Right lobe of liver (tissue), 6 donors: ENCODE data around the gene VARS2. TPM values are rescaled to one million over a fixed set of nuclear protein-coding genes. Genes with fewer than 3 reads are reported as not detected.
"Not testable (repeated sequence)": the region's sequence is repeated elsewhere in the genome, so short reads cannot be mapped to it uniquely, and the experiment has no call there.

Experiments
- ATAC-seq, 4 donors: fragments of 200-7000 bp; cut with Tn5 transposase; one replicate each; pipeline ENCODE4 v1.9.1; 2020; ENCODE audit warnings: mild to moderate bottlenecking in 4 of 4, moderate library complexity in 4 of 4
- DNase-seq, 3 donors: peaks; one replicate each; pipeline ENCODE4 v3.0.0-alpha.2; 2020
- H3K27ac ChIP-seq, 3 donors: fragments of 200-600 bp; one replicate each; pipeline ENCODE4 v1.8.0; 2022
- H3K27me3 ChIP-seq, 2 donors: fragments of 200-600 bp; one replicate each; pipeline ENCODE4 v1.8.0; 2022
- H3K36me3 ChIP-seq, 4 donors: fragments of 200-600 bp; sonication (generic) in 1 of 4; one replicate each; pipeline versions ENCODE4 v1.5.1 to v1.8.0; 2017 to 2022; ENCODE audit warnings: control low read depth in 1 of 4
- H3K4me1 ChIP-seq, 4 donors: fragments of 200-600 bp; sonication (generic) in 1 of 4; one replicate each; pipeline versions ENCODE4 v1.5.1 to v1.8.0; 2017 to 2022; ENCODE audit warnings: control low read depth in 1 of 4
- H3K4me3 ChIP-seq, 3 donors: fragments of 200-600 bp; one replicate each; pipeline ENCODE4 v1.8.0; 2022
- H3K9me3 ChIP-seq, 4 donors: fragments of 200-600 bp; sonication (generic) in 1 of 4; one replicate each; pipeline versions ENCODE4 v1.5.1 to v1.8.0; 2017 to 2022; ENCODE audit warnings: control low read depth in 1 of 4
- POLR2A ChIP-seq: fragments of 450-650 bp; IDR thresholded peaks from one replicate; pipeline ENCODE4 v1.6.1; 2017; ENCODE audit warnings: antibody characterized with exemption, mild to moderate bottlenecking
- WGBS: methylation state at CpG from one replicate; pipeline ENCODE4 v1.1.6; 2018; ENCODE audit warnings: low coverage, low lambda C conversion rate; ENCODE audit not compliant: insufficient coverage; ENCODE audit errors: missing lambda C conversion rate; 5-methylcytosine and 5-hydroxymethylcytosine counted together
- intact Hi-C, 2 donors: fragments of 100-400 bp; cut with DNase I; formaldehyde crosslinking; loops; one replicate each; pipeline versions ENCODE4 v1.11.2 to v1.14.1; 2022
- total RNA-seq, 6 experiments: library from RNA; depleted of rRNA in 2 of 6; stranded (reverse); fragments of >200 nt in 2 of 6; fragmentation: NEBNext Ultra II Directional in 3 of 6; extraction: Animal tissue kit (Norgen Biotek cat#: 25700) in 3 of 6; gene quantifications; one replicate each; pipeline versions ENCODE4 v1.1.0 to v1.2.4, GENCODE V29; 2016 to 2023
- TF ChIP-seq, protein P1 (sequence below), 4 donors: fragments of 200-600 bp in 3 of 4; fragments of 450-650 bp in 1 of 4; IDR thresholded peaks; one replicate each; pipeline versions ENCODE4 v1.5.1 to v1.8.0; 2016 to 2022; ENCODE audit warnings: antibody characterized with exemption in 4 of 4, mild to moderate bottlenecking in 2 of 4
- donor health status: DM: no; HTN: yes; CAD: no.
- donor health status: DM: no; HTN: no; CAD: no.
- donor health status: DM: no; HTN: no; CAD: no.
- donor health status: DM: no; HTN: yes; CAD: no.
- donor health status: DM: no; HTN: yes; CAD: no.

VARS2 gene
- total RNA-seq, 6 experiments from 2014 or later: 21.5 to 36.1 (median 25.9) TPM

- H3K36me3 ChIP-seq: no peaks in the 10 kb centered on the region
- H3K4me1 ChIP-seq: no peaks in the 10 kb centered on the region
- H3K9me3 ChIP-seq: no peaks in the 10 kb centered on the region
- 92% methylated on average over 4 of the region's 4 CpGs for WGBS
- intact Hi-C loops: no loop called here
- TF ChIP-seq POLR2A: no peak
- TF ChIP-seq, protein P1, sequence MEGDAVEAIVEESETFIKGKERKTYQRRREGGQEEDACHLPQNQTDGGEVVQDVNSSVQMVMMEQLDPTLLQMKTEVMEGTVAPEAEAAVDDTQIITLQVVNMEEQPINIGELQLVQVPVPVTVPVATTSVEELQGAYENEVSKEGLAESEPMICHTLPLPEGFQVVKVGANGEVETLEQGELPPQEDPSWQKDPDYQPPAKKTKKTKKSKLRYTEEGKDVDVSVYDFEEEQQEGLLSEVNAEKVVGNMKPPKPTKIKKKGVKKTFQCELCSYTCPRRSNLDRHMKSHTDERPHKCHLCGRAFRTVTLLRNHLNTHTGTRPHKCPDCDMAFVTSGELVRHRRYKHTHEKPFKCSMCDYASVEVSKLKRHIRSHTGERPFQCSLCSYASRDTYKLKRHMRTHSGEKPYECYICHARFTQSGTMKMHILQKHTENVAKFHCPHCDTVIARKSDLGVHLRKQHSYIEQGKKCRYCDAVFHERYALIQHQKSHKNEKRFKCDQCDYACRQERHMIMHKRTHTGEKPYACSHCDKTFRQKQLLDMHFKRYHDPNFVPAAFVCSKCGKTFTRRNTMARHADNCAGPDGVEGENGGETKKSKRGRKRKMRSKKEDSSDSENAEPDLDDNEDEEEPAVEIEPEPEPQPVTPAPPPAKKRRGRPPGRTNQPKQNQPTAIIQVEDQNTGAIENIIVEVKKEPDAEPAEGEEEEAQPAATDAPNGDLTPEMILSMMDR (IDR thresholded peaks at IDR 0.05): no peak
- ATAC-seq (no peak), DNase-seq (peak in 1 of 3 donors; percentile 13)
- H3K27ac ChIP-seq: no peak overlapping the region
- no peak overlapping the region for H3K4me3 ChIP-seq
- H3K27me3 ChIP-seq: no peaks in the 10 kb centered on the region
Measured at GRCh38 chr6:30903236-30903635, 10.8 kb upstream of the VARS2 start.

GRCh38 chr6:30907290-30907757 is 6.7 kb upstream of the VARS2 start:
- H3K9me3 ChIP-seq, H3K4me1 ChIP-seq, H3K27me3 ChIP-seq, intact Hi-C loops: not testable (repeated sequence)
- Histone ChIP-seq H3K36me3 (peaks cover 0 to 21% (median 7%) of the 10 kb centered on the region in 4 donors), H3K27ac (peak overlapping the region; percentile 25 to 87 (median 73)), H3K4me3 (peak overlapping the region; percentile 76 to 94 (median 80))
- peak; percentile 25 to 62 (median 58) for ATAC-seq
- DNase-seq: peak in 1 of 3 donors; percentile 74
- 21% methylated on average over 13 of the region's 16 CpGs for WGBS

DNA sequence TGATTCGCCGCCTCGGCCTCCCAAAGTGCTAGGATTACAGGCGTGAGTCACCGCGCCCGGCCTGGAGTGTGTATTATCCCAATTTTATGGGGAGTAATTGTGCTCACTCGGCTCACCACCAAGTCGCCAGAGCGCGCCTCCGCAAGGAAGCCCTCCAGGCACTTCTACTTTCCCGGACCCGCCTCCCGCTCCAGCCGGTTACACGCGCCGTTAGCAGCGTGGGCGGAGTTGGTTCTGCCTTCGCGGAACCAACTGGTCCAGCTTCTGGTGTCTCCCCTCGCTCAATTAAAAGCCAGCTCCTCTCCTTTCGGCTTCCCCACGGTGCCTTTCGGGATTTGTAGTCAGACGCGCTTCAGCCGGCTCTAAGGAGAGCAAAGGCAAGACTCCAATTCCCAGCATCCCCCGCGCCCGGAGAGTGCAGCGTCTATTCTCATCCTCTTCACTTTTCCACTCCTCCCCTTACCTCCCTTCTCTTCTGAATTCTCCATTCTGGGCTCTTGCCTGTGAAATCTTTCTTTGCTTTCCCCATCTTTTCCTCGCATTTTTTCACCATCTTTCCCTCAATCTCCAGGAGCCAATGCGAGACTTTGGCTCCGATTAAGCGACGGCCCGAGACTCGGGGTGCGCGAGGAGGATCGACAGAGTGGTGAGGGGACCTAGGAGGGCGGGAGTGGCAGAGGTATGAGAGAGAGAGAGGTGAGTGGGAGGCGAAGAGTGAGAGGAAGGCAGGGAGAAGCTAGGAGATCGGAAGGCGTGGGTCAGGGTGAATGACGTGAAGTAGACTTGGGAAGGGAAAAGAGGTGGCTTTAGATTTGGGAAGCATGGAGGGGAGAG is 6.1 kb upstream of the VARS2 start, which contains the start of gene GTF2H4:
Gene GTF2H4 (plus strand): TSS at position 450 of the 834 bp plus-strand sequence.
- ATAC-seq (peak; percentile 97 to 99 (median 98)), DNase-seq (peak; percentile 94 to 97 (median 97))
- intact Hi-C loops: no loop called here
- Histone ChIP-seq H3K4me1 (peaks cover 0 to 14% (median 5%) of the 10 kb centered on the region in 4 donors), H3K4me3 (peak within 1 kb of the TSS; percentile 76 to 94 (median 80)), H3K27me3 (no peaks in the 10 kb centered on the region), H3K27ac (peak within 1 kb of the TSS; percentile 25 to 87 (median 73)), H3K9me3 (no peaks in the 10 kb centered on the region), H3K36me3 (peaks cover 0 to 21% (median 7%) of the 10 kb centered on the region in 4 donors)
- WGBS: 0% methylated on average over 21 of the region's 49 CpGs
- TF ChIP-seq, protein P1 (IDR thresholded peaks at IDR 0.05): no peak
- TF ChIP-seq POLR2A: peak; percentile 46

GRCh38 chr6:30908700-30909099 is 5.3 kb upstream of the VARS2 start:
- ATAC-seq (no peak), DNase-seq (no peak)
- H3K27me3 ChIP-seq: no peaks in the 10 kb centered on the region
- WGBS: 13% methylated on average over 2 of the region's 2 CpGs
- peaks cover 0 to 21% (median 7%) of the 10 kb centered on the region in 4 donors for H3K36me3 ChIP-seq
- peaks cover 0 to 21% (median 9%) of the 10 kb centered on the region in 4 donors for H3K4me1 ChIP-seq
- intact Hi-C loops: no loop called here
- TF ChIP-seq, protein P1 (IDR thresholded peaks at IDR 0.05): no peak
- TF ChIP-seq POLR2A: no peak
- H3K9me3 ChIP-seq: no peaks in the 10 kb centered on the region
- H3K4me3 ChIP-seq: peak overlapping the region; percentile 76 to 94 (median 80)
- H3K27ac ChIP-seq: no peak overlapping the region

DNA sequence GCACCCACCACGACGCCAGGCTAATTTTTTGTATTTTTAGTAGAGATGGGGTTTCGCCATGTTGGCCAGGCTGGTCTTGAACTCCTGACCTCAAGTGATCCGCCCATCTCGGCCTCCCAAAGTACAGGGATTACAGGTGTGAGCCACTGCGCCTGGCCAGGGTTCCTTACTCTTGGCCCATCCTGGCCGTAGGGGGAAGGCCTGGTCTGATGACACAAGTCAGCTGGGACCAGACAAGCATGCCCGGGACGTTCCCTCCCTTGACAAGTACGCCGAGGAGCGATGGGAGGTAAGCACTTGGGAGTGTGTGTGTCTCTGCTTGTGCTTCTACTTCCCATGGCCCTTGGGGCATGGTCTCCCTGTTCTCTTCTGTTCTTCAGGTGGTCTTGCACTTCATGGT is 3.6 kb upstream of the VARS2 start:
- H3K27ac ChIP-seq, H3K9me3 ChIP-seq, intact Hi-C loops, H3K27me3 ChIP-seq, H3K4me3 ChIP-seq, ATAC-seq: not testable (repeated sequence)
- Histone ChIP-seq H3K36me3 (peaks cover 0 to 21% (median 7%) of the 10 kb centered on the region in 4 donors), H3K4me1 (peaks cover 0 to 30% (median 12%) of the 10 kb centered on the region in 4 donors)
- peak in 1 of 3 donors; percentile 37 for DNase-seq
- WGBS: no CpG with 5 or more reads among the region's 12 CpGs
